IMR-90 (cell line): ENCODE results near the gene DYSF. TPM values are rescaled to one million over a fixed set of nuclear protein-coding genes. Genes with fewer than 3 reads are reported as not detected.

ENCODE experiments used
- ATAC-seq: fragments of 200-7000 bp; cut with Tn5 transposase; 2 replicates; pipeline ENCODE4 v1.9.1; 2020; ENCODE audit warnings: low read depth, mild to moderate bottlenecking, moderate library complexity
- BruUV-seq: library from RNA; stranded (reverse); fragments of 400-500 nt; replicated peaks from 2 replicates; lab custom pipeline; 2021; lab: Mats Ljungman, UMichigan
- CTCF ChIA-PET: fragments of 300-600 bp; formaldehyde crosslinking; extraction: SDS; loops from one replicate; lab custom pipeline; 2021; ENCODE audit warnings: antibody characterized with exemption; lab: Yijun Ruan, JAX
- POLR2A ChIA-PET: fragments of 300-600 bp; sonication (Branson Sonifier 250); formaldehyde crosslinking; loops from one replicate; lab custom pipeline; 2022; ENCODE audit warnings: antibody characterized with exemption; ENCODE audit not compliant: unreplicated experiment; lab: Charles Lee
- DNase-seq: peaks from one replicate; pipeline ENCODE4 v3.0.0; 2013
- H2AFZ ChIP-seq: replicated peaks from 2 replicates; pipeline ENCODE3; 2013; ENCODE audit warnings: low read length, mild to moderate bottlenecking; ENCODE audit not compliant: poor library complexity
- H2AK5ac ChIP-seq: 2 replicates; pipeline ENCODE4 v1.6.1; 2013; ENCODE audit warnings: low read depth, low read length, inconsistent platforms
- H2AK9ac ChIP-seq: replicated peaks from 2 replicates; pipeline ENCODE3; 2013; ENCODE audit warnings: mild to moderate bottlenecking, low read depth, low read length, moderate library complexity; ENCODE audit not compliant: poor library complexity
- H2BK120ac ChIP-seq: 2 replicates; pipeline ENCODE4 v1.6.1; 2013; ENCODE audit warnings: low read depth, low read length, inconsistent platforms
- H2BK15ac ChIP-seq: 3 replicates; pipeline ENCODE4 v1.6.1; 2013; ENCODE audit warnings: low read depth, low read length, inconsistent platforms
- H2BK20ac ChIP-seq: 2 replicates; pipeline ENCODE4 v1.6.1; 2013; ENCODE audit warnings: low read depth, mild to moderate bottlenecking, inconsistent platforms, low read length, moderate library complexity
- H2BK5ac ChIP-seq: 2 replicates; pipeline ENCODE4 v1.6.1; 2013; ENCODE audit warnings: mild to moderate bottlenecking, low read depth, low read length, inconsistent platforms; ENCODE audit not compliant: poor library complexity, severe bottlenecking
- H3K14ac ChIP-seq: replicated peaks from 2 replicates; pipeline ENCODE4 v1.6.1; 2013; ENCODE audit warnings: low read depth, low read length, inconsistent platforms
- H3K18ac ChIP-seq: 2 replicates; pipeline ENCODE4 v1.6.1; 2013; ENCODE audit warnings: low read depth, low read length, control low read depth
- H3K23ac ChIP-seq: 2 replicates; pipeline ENCODE4 v1.6.1; 2013; ENCODE audit warnings: low read depth, low read length, inconsistent platforms
- H3K27ac ChIP-seq: 2 replicates; pipeline ENCODE4 v1.5.1; 2013; ENCODE audit warnings: mild to moderate bottlenecking, control low read depth, low read length; ENCODE audit not compliant: insufficient read depth
- H3K27me3 ChIP-seq: 2 replicates; pipeline ENCODE4 v1.6.1; 2013; ENCODE audit warnings: low read length; ENCODE audit not compliant: control insufficient read depth, insufficient read depth
- H3K36me3 ChIP-seq: 2 replicates; pipeline ENCODE4 v1.6.1; 2013; ENCODE audit warnings: low read length, mixed read lengths; ENCODE audit not compliant: control insufficient read depth, insufficient read depth
- H3K4ac ChIP-seq: 2 replicates; pipeline ENCODE4 v1.6.1; 2013; ENCODE audit warnings: low read depth, low read length, inconsistent platforms
- H3K4me1 ChIP-seq: 2 replicates; pipeline ENCODE4 v1.6.1; 2013; ENCODE audit warnings: low read length, mixed read lengths; ENCODE audit not compliant: control insufficient read depth, insufficient read depth
- H3K4me2 ChIP-seq: 2 replicates; pipeline ENCODE4 v1.6.1; 2013; ENCODE audit warnings: low read depth, mild to moderate bottlenecking, control low read depth, low read length, moderate library complexity
- H3K4me3 ChIP-seq: 2 replicates; pipeline ENCODE4 v1.5.1; 2013; ENCODE audit warnings: low read depth, mild to moderate bottlenecking, control low read depth, low read length, moderate library complexity; ENCODE audit not compliant: insufficient read depth
- H3K56ac ChIP-seq: 2 replicates; pipeline ENCODE4 v1.6.1; 2013; ENCODE audit warnings: low read length, inconsistent platforms; ENCODE audit not compliant: insufficient read depth; ENCODE audit errors: extremely low read depth
- H3K79me1 ChIP-seq, 2 experiments: 2 replicates each; pipeline ENCODE4 v1.6.1; 2013; ENCODE audit warnings: low read length in 2 of 2, inconsistent platforms in 1 of 2, low read depth in 1 of 2
- H3K9ac ChIP-seq: 2 replicates; pipeline ENCODE4 v1.6.1; 2013; ENCODE audit warnings: low read depth, low read length, control low read depth
- H3K9me1 ChIP-seq: 2 replicates; pipeline ENCODE4 v1.6.1; 2013; ENCODE audit warnings: low read length, inconsistent platforms; ENCODE audit not compliant: insufficient read depth
- H3K9me3 ChIP-seq: 2 replicates; pipeline ENCODE4 v1.6.1; 2013; ENCODE audit warnings: low read length; ENCODE audit not compliant: control insufficient read depth, insufficient read depth
- H4K20me1 ChIP-seq: 2 replicates; pipeline ENCODE4 v1.6.1; 2013; ENCODE audit warnings: low read length, inconsistent platforms; ENCODE audit not compliant: insufficient read depth
- H4K5ac ChIP-seq: 2 replicates; pipeline ENCODE4 v1.6.1; 2013; ENCODE audit warnings: mild to moderate bottlenecking, low read depth, low read length, control low read depth
- H4K8ac ChIP-seq, 2 experiments: 2 replicates each; pipeline ENCODE4 v1.6.1; 2013; ENCODE audit warnings: low read depth in 2 of 2, low read length in 2 of 2, control low read depth in 1 of 2, inconsistent platforms in 1 of 2
- H4K91ac ChIP-seq: 2 replicates; pipeline ENCODE4 v1.6.1; 2013; ENCODE audit warnings: low read depth, low read length, inconsistent platforms; ENCODE audit not compliant: insufficient read depth
- ELK1 ChIP-seq: fragments of 150-350 bp; IDR thresholded peaks from 2 replicates; pipeline ENCODE4 v1.6.1; 2016; ENCODE audit warnings: low read depth, mild to moderate bottlenecking, low read length, moderate library complexity, borderline replicate concordance
- MAFK ChIP-seq: IDR thresholded peaks from 2 replicates; pipeline ENCODE4 v1.6.1; 2012; ENCODE audit warnings: low read depth, low read length, improper control_type of control experiment
- MAZ ChIP-seq: IDR thresholded peaks from 2 replicates; pipeline ENCODE4 v1.6.1; 2012; ENCODE audit warnings: low read depth, mild to moderate bottlenecking, low read length, improper control_type of control experiment, moderate library complexity, borderline replicate concordance
- MXI1 ChIP-seq: IDR thresholded peaks from 2 replicates; pipeline ENCODE4 v1.6.1; 2012; ENCODE audit warnings: low read depth, mild to moderate bottlenecking, low read length, moderate library complexity, borderline replicate concordance
- NFE2L2 ChIP-seq: fragments of 150-350 bp; IDR thresholded peaks from 2 replicates; pipeline ENCODE4 v1.6.1; 2016; ENCODE audit warnings: low read depth, mild to moderate bottlenecking, low read length
- RAD21 ChIP-seq: IDR thresholded peaks from 2 replicates; pipeline ENCODE4 v1.6.1; 2012; ENCODE audit warnings: low read length, improper control_type of control experiment
- WGBS, 2 experiments: methylation state at CpG; one replicate each; pipeline versions ENCODE4 v1.1.5 to v1.1.7; 2013; ENCODE audit warnings: missing lambda C conversion rate in 2 of 2; ENCODE audit not compliant: insufficient read length in 1 of 2; ENCODE audit errors: extremely low coverage in 2 of 2; 5-methylcytosine and 5-hydroxymethylcytosine counted together
- dilution Hi-C: fragments of 300-500 bp; cut with HindIII; formaldehyde crosslinking; loops from one replicate; pipeline ENCODE4 v1.14.3; 2018; ENCODE audit warnings: low sequenced_read_pairs; ENCODE audit not compliant: unreplicated experiment
- in situ Hi-C: fragments of 300-500 bp; cut with MboI; formaldehyde crosslinking; loops from 3 replicates; pipeline ENCODE4 v1.14.3; 2019; ENCODE audit warnings: low sequenced_read_pairs, inconsistent platforms, mixed read lengths
- intact Hi-C: fragments of 100-400 bp; cut with micrococcal nuclease; formaldehyde crosslinking; loops from 2 replicates; pipeline ENCODE4 v1.10.0; 2022
- polyA plus RNA-seq, 3 experiments: library from polyadenylated mRNA; depleted of rRNA; stranded (reverse); fragments of >200 nt; gene quantifications; 2 replicates each; pipeline ENCODE4 v1.2.3, GENCODE V29; 2012; ENCODE audit warnings: low replicate concordance in 1 of 3
- total RNA-seq: library from RNA; depleted of rRNA; stranded (reverse); fragments of >200 nt; gene quantifications from 2 replicates; pipeline ENCODE4 v1.2.3, GENCODE V29; 2012

Gene DYSF
- total and polyA plus RNA-seq, 2 of the 4 experiments (the other 2 are of a cell fraction): 0.09 to 0.18 TPM

DNA sequence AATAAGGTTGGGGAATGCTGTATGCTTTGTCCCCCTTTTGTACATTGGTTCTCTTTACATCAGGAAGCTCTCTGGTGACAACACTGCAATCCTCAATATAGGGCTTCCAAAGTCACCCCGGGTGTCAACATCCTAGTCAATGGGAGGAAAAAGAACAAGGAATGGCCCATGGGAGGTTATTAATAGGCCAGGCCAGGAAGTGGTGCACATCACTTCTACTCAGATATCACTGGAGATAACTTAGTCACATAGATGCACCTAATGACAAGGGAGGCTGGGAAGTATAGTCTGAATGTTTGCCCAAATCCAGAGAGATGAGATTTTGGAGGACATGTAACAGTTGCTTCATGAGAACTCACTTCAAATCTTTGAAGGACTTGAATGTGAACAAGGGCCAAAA lies 274.7 kb downstream of the DYSF start:
- in situ Hi-C loops: no loop called here
- Histone ChIP-seq H4K5ac (no peak overlapping the region), H3K9ac (no peak overlapping the region), H3K36me3 (no peaks in the 10 kb centered on the region), H3K23ac (no peak overlapping the region), H3K27me3 (peaks cover 39% of the 10 kb centered on the region), H3K27ac (no peak overlapping the region), H2AK9ac (no peak overlapping the region), H2BK20ac (no peak overlapping the region), H2BK120ac (no peak overlapping the region), H3K56ac (no peak overlapping the region), H3K4me2 (no peak overlapping the region), H3K18ac (no peak overlapping the region), H3K4me1 (no peaks in the 10 kb centered on the region), H3K79me1 (no peaks in the 10 kb centered on the region), H3K4me3 (no peak overlapping the region), H2BK15ac (no peak overlapping the region), H2BK5ac (no peak overlapping the region), H2AK5ac (no peak overlapping the region), H4K91ac (no peak overlapping the region), H3K9me3 (peaks cover 2% of the 10 kb centered on the region; the same call in 1 of the 2 replicates), H3K4ac (no peak overlapping the region), H4K8ac (no peak overlapping the region), H4K20me1 (no peaks in the 10 kb centered on the region), H3K14ac (no peak overlapping the region), H3K9me1 (no peaks in the 10 kb centered on the region), H2AFZ (no peak overlapping the region)
- no CpG with 5 or more reads among the region's 1 CpG for WGBS, 2 experiments
- dilution Hi-C loops: no loop called here
- DNase-seq: no peak
- ChIA-PET POLR2A (no interaction called here), CTCF (no interaction called here)
- intact Hi-C loops: no loop called here
- BruUV-seq: no TSS peak
- ATAC-seq: no peak
- TF ChIP-seq RAD21 (no peak), MXI1 (no peak), MAFK (no peak), NFE2L2 (no peak), MAZ (no peak), ELK1 (no peak)
